ENCODE results near the gene EMC1. TPM values are rescaled to one million over a fixed set of nuclear protein-coding genes. Genes with fewer than 3 reads are reported as not detected.

Gene EMC1
- total RNA-seq, 1 experiment from 2014 or later = 60.0 TPM

GRCh38 chr1:19222573-19222972 is 28.8 kb downstream of the EMC1 start:
- Histone ChIP-seq H3K14ac (ENCODE audit: insufficient read depth, low read length) (no peak overlapping the region), H2BK15ac (ENCODE audit: low read depth, low read length) (no peak overlapping the region), H3K27ac (ENCODE audit: insufficient read length, low read depth, low read length) (no peak overlapping the region), H2AFZ (ENCODE audit: low read length) (no peak overlapping the region), H3K27me3 (ENCODE audit: insufficient read depth, low read length) (no peaks in the 10 kb centered on the region), H3K23me2 (ENCODE audit: insufficient read length, low read depth, low read length, poor library complexity, severe bottlenecking) (no peaks in the 10 kb centered on the region), H2BK5ac (ENCODE audit: insufficient read length, low read length) (no peak overlapping the region), H4K91ac (ENCODE audit: insufficient read length, low read depth, low read length) (no peak overlapping the region), H2BK120ac (ENCODE audit: low read depth, low read length, poor library complexity, severe bottlenecking) (no peak overlapping the region), H3T11ph (ENCODE audit: low read length) (no peak overlapping the region), H3K23ac (ENCODE audit: insufficient read length, low read depth, low read length) (no peak overlapping the region), H2AK5ac (ENCODE audit: insufficient read length, low read length) (no peak overlapping the region), H3K4me1 (ENCODE audit: insufficient read depth, low read length) (no peaks in the 10 kb centered on the region), H3K9ac (ENCODE audit: extremely low read depth, insufficient read length, low read length) (no peak overlapping the region), H3K56ac (ENCODE audit: insufficient read length, low read depth, low read length) (no peak overlapping the region), H3K79me1 (ENCODE audit: insufficient read depth, low read depth, low read length, poor library complexity, severe bottlenecking) (no peaks in the 10 kb centered on the region), H4K8ac (replicated peaks; ENCODE audit: insufficient read length, low read depth, low read length) (no peak overlapping the region), H3K79me2 (ENCODE audit: insufficient read depth, low read length) (no peaks in the 10 kb centered on the region), H3K18ac (ENCODE audit: insufficient read length, low read depth, low read length) (no peak overlapping the region), H3K9me3 (ENCODE audit: control insufficient read depth, low read depth, low read length) (no peaks in the 10 kb centered on the region), H4K20me1 (ENCODE audit: control insufficient read depth, insufficient read depth, insufficient read length) (no peaks in the 10 kb centered on the region), H4K5ac (ENCODE audit: insufficient read length, low read depth, low read length) (no peak overlapping the region), H2BK20ac (ENCODE audit: low read depth, low read length, poor library complexity, severe bottlenecking) (no peak overlapping the region), H3K4ac (ENCODE audit: low read depth, low read length) (no peak overlapping the region), H3K4me2 (ENCODE audit: insufficient read depth, insufficient read length, low read length) (no peak overlapping the region), H2BK12ac (ENCODE audit: insufficient read length, low read depth, low read length) (no peak overlapping the region)
- DNase-seq = no peak
- no peak overlapping the region for H3K4me3 Mint-ChIP-seq
- no peak overlapping the region for H3K27ac Mint-ChIP-seq
- peaks cover 42 to 95% (median 79%) of the 10 kb centered on the region in 3 experiments; a peak in 6 of 7 replicates for H3K36me3 Mint-ChIP-seq (ENCODE audit: insufficient read depth in 1 of 3, low read depth in 3 of 3)
- H3K4me1 Mint-ChIP-seq = no peaks in the 10 kb centered on the region
- H3K9me3 Mint-ChIP-seq = no peaks in the 10 kb centered on the region
- no peaks in the 10 kb centered on the region for H3K27me3 Mint-ChIP-seq (ENCODE audit: low read depth)
- no CpG with 5 or more reads among the region's 11 CpGs for WGBS (ENCODE audit: extremely low coverage, insufficient read length, low lambda C conversion rate)
- no peak for TF ChIP-seq CTCF (conservative IDR thresholded peaks at IDR 0.05)

Measured in H9 (cell line).